ENCODE data around the gene DNASE1L2.
"Not testable (repeated sequence)": the region's sequence is repeated elsewhere in the genome, so short reads cannot be mapped to it uniquely, and the experiment has no call there.

Gene DNASE1L2, protein sequence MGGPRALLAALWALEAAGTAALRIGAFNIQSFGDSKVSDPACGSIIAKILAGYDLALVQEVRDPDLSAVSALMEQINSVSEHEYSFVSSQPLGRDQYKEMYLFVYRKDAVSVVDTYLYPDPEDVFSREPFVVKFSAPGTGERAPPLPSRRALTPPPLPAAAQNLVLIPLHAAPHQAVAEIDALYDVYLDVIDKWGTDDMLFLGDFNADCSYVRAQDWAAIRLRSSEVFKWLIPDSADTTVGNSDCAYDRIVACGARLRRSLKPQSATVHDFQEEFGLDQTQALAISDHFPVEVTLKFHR

DNA sequence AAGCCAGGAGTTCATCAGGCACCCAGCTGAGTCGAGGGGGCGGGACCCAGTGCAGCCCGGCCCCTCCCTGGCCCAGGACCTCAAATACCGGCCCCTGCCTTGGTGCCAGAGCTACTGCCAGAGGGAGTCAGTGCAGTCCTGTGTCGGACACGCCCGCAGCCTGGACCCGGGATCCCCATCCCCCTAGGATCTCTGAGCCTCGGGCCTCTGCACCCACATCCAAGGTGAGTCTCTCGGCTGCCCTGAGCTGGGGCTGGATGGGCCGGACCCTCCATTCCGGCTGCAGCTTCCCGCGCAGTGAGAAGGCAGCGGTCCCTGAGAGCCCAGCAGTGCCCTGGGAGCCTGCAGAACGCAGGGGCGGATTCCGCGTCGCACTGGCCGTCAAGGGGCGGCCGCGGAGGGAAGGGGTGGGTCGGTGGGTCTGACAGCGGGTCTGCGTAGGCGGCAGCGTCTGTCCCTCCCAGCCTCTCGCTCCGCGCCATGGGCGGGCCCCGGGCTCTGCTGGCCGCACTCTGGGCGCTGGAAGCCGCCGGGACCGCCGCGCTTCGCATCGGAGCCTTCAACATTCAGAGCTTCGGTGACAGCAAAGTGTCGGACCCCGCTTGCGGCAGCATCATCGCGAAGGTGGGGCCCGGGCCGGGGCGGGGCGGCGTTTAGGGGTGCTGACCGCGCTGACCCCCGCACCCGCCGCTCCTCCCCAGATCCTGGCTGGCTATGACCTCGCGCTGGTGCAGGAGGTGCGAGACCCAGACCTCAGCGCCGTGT lies at the start of gene DNASE1L2:
TSS of gene DNASE1L2 (plus strand) at position 108 of the 765 bp plus-strand sequence. CDS start at position 481, 373 bp downstream.
- no peak for DNase-seq (ENCODE audit: low read depth)

DNA sequence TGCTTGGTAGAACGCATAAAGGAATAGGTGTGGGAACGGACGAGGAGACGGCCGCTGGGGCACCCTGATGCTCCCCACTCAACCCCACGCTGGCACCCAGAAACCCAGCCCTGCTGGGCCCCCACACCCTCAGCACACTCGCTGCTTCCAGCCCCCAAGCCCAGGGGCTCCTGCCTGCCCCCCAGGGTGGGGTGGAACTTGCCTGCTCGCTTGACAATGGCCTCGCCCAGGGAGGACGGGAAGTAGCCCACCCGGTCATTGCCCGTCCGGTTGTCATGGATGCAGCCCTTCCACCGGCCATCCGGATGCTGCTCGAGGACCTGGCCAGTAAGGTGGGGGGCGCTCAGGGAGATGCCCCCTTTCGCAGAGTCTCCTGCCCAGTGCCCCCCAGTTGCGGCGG lies 49.7 kb upstream of the DNASE1L2 start:
- no peak for DNase-seq (ENCODE audit: low read depth)

DNA sequence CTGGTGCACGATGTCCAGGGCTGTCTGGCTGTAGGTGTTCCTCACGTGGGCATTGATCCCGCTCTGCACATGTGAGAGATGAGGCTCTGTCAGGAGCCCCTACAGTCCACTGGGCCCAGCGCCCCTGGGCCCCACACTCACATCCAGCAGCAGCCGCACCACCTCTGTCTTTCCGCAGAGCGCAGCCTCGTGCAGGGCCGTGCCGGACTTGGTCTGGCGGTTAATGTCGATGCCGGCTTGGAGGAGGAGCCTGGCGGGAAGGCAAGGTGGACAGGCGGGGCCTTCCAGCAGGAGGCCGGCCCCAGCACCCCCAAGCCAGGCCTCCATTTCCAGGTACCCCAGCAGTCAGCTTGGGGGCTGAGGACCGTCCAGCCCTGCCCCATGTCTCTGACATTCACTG lies 49.0 kb upstream of the DNASE1L2 start:
- no peak for DNase-seq (ENCODE audit: low read depth)

DNA sequence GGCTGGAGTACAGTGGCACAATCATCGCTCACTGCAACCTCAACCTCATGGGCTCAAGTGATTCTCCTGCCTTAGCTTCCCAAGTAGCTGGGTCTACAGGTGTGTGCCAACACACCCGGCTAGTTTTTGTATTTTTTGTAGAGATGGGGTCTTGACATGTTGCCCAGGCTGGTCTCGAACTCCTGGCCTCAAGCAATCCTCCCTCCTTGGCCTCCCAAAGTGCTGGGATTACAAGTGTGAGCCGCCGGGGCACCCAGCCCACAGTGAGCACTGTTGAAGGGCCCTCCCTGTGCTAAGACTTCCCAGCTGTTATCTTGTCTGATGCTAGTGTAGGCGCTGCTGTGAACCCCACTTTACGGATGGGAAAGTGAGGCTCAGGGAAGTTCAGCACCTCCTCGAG lies 47.8 kb upstream of the DNASE1L2 start:
- DNase-seq (ENCODE audit: low read depth) = no peak

DNA sequence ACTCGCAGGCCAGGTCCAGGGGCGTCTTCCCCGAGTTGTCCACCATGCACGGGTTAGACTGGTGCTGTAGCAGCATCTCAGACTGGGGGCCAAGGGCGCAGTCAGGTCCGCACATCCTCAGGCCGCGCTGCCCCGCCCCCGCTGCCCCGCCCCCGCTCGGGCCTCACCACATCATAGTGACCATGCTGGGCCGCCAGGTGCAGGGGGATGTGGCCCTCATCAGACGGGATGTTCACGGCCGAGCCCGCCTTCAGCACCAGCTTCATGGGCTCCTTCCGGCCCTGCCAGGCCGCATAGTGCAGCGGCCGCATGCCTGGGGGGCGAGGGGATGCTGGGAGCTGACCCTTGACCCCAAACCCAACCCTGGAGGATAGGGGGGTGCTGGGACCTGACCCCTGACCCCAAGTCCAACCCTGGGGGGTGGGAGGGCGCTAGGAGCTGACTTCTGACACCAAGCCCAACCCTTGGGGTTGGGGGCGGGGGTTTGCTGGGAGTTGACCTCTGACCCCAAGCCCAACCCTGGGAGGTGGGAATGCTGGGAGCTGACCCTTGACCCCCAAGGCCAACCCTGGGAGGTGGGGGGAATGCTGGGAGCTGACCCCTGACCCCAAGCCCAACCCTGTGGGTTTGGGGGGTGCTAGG lies 46.9 kb upstream of the DNASE1L2 start:
- DNase-seq (ENCODE audit: low read depth) = no peak

DNA sequence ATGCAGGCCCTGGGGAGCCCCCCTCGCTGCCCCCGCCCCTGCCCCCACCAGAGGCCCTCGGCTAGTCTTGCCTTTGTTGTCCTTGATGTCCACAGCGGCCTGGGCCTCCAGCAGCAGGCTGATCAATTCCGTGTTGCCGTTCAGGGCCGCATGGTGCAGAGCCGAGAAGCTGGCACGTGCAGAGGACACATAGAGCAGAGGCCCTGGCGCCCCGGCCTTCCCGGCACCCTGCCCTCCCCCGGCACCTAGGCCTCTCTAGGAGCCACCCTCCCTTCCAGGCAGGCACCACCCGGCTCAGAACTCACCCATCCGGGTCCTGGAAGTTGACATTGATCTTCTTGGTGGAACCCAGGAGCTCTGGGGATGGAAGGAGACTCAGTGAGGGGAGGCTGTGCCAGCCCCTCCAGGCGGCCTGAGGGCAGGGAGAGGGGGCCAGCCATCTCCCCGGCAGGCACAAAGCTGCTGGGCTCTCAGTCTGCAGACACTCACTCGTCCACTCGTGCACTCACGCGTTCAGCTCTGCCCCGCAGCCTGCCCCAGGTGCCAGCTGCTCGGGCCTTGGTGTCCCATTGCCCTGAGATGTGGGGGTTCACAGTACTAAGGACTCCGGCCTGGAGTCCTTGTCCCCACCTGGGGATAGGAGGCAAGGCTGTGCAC lies 46.1 kb upstream of the DNASE1L2 start:
- no peak for DNase-seq (ENCODE audit: low read depth)

DNA sequence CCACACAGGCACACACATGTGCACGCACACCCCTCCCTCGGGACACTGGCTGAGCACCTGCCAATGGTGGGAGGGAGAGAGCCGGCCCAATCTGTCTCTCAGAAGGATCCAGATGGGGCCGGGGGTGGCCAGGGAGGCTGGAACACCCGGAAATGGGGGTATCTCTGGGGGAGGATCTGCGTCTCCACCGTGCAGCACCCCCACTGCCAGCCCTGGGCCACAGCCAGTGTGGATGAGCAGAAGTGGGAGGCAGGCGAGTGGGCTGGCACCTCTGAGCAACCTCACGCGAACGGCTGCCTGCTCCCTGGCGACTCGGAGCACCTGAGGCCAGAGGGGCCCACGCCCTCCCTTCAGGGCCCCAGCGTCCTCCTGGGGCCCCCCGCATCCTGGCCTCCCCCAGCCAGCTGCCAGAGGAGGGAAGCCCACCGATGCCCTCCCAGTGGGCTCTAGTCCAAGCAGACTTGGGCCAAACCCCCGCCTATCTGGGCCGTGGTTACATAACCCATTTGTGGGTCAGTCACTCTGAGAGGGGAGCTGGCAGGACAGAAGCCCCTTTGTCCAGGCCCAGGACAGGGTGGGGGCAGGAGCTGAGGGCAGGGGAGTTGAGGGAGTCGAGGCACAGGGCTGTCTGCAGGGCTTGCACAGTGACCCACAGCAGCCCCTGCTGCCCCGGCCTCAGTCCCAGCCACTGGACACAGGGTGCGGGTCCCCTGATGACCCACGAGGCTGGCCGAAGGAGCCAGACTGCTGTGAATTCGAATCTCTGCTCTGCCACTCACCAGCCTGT lies 45.4 kb upstream of the DNASE1L2 start:
- no peak for DNase-seq (ENCODE audit: low read depth)

DNA sequence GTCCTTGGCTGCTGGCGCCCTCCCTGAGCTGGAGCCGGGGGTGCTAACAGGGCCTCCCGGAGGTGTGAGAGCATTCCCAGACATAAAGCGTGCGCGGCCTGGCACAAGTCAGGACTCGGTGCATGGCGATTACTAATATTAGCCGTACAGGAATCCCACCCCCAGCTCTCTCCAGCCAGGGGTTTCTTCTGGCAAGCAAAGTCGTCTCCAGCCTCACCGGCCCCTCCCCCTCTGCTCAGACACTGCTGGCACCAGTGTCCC lies 44.9 kb upstream of the DNASE1L2 start:
- DNase-seq (ENCODE audit: low read depth) = no peak

DNA sequence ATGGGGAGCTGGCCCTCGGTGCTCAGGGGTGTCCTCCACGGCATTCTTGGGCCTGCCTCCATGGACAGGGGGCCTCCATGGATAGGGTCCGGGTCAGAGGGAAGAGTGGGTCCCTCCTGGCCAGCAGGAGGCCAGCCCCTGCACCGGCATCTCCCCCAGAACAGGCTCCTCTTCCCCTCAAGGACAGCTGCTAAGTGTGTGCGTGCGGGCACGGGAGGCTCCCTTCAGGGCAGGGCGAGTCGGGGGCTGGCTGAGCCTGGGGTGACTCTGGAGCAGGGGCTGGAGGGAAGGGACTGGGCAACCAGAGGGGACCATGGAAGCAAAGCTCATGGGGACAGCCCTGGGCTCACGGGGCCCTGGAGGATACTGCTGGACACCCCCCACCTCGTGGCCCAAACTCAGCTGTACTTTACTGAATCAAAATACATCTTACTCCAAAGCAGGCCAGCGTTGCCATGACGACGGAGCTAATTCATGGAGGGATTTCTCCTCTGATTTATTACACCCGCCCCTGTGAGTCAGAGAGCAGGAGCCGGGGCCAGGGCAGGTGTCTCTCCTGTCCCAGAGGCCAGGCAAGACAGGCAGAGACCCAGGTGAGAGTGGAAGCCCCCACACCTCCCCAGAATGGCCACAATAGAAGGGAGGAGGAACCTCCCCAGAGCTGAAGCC lies 41.9 kb upstream of the DNASE1L2 start:
- DNase-seq (ENCODE audit: low read depth) = no peak

DNA sequence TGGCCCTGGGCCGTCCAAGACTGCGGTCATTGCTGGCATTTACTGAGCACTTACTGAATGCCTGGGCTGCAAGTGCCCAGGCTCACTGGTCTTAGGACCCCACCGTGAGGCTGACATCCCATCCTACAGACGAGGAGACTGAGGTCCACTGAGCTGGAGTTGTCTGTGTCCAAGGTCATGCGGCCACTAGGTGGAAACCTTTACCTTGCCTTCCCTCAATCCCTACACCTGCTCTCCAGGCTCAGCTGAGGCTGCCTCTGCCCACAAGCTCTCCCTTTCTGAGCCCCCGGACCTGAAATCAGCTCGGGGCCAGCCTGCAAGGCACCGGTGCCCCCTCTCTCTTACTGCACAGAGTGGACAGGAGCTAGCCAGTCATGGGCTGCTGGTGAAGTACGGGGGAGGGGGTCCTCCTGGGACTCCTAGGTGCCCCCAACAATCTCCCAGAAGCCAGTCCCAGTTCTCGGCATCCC lies 41.4 kb upstream of the DNASE1L2 start:
- DNase-seq (ENCODE audit: low read depth) = no peak

DNA sequence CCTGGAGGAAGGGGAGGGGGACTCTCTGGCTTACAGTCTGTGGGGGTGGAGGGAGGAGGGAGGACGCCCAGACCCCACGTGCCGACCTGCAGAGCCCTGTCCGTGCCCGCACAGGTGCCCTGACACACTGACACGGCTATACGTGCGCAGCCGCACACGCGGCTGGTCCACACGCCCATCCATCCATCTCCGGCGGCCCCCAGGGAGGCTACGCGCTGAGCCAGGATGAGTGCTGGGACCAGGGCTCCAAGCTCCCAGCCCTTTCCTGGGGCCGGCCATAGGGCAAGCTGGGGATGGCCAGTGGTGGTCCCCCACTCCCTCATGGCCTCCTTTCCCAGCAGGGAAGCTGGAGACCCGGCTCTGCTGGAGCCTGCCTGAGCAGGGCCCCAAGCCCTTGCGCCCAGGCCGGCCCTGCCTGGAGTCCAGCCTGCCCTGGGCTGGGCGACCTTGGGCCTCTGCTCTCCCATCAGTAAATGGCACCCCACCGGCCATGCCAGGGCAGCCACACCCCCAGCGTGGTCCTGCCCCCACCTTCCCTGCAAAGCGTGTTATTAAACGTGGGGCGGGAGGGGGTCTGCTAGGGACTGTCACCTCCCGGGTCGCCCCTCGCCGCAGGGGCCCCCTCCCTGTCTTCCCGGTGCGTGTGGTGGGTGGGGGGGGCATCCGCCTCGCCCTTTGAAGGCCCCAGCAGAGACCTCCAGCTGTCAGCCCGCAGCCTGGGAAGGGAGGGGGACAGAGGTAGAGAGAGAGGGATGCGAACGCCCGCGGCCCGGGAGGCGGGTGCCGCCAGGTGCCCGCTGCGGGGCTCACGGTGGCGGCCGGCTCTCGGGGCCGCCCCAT lies 40.7 kb upstream of the DNASE1L2 start:
- DNase-seq (ENCODE audit: low read depth) = no peak

DNA sequence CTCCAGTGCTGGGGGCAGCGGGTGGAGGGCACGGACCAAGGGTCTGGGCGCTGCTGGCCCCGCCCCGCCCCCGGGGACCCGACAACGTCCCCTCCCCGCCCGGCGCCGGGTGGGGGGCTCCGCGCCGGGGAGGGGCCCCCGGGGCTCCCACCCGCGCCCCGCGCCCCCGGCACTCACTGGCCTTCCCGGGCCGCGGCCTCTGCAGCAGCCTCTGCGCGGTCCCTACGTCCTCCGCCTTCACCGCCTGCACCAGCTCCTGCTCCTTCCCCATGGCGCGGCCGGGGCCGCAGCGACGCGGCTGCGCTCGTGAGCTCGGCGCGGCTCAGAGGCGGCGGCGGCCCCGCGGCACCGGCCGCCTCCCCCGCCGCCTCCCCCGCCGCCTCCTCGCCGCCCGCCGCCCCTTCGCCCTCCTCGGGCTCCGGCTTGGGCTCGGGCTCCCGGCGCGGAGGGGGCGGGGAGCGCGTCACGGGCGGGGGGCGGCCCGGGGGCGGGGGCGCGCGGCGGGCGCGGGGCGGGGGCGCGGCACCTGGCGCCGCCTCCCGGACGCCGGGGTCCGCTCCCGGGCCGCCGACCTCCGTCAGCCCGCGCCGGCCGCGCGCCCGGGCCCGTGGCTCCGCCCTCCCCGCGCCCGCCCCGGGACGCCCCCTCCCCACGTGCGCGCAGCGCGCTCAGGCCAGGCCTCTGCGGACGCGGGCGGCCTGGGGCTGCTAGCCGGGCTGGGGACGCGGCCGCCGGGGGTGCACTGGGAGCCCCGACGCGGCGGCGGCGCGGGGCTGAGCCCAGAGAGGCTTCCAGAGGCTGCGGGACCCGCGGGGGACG lies 39.9 kb upstream of the DNASE1L2 start, which contains the start of gene CASKIN1:
TSS of gene CASKIN1 (minus strand) at position 444 of the 819 bp plus-strand sequence. CDS start at position 271, 173 bp downstream.
- DNase-seq (ENCODE audit: low read depth) = no peak

DNA sequence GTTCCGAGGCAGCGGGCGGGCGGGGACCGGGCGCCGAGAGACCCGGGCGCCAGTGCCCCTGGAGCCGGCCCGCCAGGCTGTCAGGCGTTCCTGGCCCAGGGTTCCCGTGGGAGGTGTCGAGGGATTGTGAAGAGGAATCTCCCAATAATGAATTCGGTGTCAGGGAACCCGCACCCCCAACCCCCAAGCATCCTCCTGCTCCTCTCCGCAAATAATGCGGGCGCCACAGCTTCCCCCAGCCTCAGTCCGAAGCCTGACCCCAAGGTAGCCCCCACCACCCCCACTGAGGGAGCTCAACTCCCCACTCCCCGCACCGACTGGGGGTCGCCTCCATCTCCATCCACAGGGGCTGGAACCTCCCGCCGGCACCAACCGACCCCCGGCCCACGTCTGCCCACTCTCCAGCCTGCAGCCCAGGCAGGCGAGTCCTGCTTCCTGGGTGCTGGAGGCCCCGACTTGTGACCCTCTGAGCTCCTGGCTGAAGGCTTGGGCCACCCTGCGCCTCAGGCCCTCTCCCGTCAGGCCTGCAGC lies 39.2 kb upstream of the DNASE1L2 start:
- DNase-seq (ENCODE audit: low read depth) = no peak

DNA sequence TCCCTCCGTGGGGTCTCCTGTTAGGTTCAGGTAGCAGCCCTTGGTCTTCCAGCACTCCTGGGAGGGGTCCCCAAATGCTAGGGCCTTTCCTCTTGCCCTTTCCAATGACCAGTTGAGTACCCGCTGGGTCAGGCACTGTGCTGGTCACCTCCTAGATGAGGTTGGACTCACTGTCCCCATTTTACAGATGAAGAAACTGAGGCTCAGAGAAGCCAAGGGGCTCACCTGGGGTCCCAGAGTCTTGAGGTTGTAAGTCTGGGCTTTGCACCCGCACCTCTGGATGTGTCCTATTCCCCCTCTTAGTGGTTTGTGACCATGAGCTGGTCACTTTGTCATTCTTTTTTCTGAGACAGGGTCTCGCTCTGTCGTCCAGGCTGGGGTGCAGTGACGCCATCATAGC lies 38.5 kb upstream of the DNASE1L2 start:
- no peak for DNase-seq (ENCODE audit: low read depth)

DNA sequence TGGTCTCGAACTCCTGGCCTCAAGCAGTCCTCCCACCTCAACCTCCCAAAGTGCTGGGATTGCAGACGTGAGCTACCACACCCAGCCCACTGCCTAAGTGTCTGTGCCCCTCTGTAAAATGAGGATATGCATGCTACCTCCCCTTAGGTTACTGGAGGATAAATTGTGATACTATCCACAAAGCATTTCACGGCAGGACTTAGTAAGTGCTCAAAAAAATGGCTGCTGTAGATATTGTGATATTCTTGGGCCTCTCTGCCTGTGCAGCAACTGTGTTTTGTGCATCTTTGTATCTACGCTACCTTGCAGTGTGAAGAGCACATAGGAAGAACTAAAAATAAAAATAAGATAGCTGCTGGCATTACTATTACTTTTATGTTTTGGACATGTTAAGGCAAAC lies 38.0 kb upstream of the DNASE1L2 start:
- DNase-seq (ENCODE audit: low read depth) = no peak

DNA sequence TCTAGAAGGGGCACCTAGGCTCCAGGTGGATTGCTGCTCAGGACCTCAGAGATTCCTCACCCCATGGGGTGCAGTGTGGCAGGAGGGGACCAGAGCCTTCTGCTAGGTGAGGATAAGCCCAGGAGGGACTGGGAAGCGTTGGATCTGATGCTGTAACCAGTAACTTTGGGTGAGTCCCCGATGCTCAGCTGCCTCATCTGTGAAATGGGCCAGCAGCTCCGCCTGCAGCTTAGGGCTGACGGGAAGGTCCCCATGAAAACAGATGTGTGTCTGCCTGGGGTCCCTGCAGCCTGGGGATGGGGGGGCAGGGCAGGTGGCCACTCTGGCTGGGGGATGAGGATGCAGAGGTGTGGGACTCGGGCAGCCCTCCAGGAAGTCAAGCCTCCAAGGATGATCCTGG lies 37.1 kb upstream of the DNASE1L2 start:
- DNase-seq (ENCODE audit: low read depth) = no peak

DNA sequence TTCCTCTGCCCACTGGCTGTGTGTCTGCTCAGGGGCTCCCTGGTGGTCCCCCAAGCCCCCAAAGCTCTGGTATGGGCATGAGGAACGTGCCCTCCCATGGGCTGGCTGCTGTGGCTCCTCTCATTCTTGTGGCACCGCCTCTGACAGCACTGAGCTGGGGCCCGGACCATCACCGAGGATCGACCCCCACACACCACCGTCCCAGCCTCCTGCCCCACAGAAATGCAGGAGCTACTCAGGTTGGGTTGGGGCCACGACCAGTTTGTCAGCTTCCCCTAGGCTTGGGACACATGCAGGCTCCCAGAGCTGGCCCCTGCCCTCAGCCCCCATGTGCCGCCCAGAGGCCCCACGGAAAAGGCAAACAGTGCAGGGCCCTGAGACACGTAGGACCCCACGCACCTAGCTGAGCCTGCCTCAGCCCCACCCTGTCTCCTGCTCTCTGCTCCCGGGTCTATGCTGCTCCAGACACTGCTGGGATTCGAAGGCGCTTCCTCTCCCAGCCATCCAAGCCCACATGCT lies 36.6 kb upstream of the DNASE1L2 start:
- no peak for DNase-seq (ENCODE audit: low read depth)

DNA sequence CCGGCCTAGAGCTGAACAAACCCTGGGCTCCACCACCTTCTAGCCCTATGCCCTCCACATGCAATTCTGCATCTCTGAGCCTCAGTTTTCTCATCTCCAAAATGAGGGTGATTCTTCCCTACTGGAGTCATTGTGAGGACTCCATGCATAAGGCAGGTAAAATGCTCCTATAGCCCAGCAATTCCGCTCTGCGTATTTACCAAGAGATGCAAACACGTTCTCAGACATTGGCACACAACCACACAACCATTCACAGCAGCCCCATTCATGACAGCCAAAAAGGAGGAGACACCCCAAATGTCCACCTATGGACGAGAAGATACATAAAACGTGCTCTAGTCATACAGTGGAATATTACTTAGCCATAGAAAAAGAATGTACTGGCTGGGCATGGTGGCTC lies 35.9 kb upstream of the DNASE1L2 start:
- no peak for DNase-seq (ENCODE audit: low read depth)

DNA sequence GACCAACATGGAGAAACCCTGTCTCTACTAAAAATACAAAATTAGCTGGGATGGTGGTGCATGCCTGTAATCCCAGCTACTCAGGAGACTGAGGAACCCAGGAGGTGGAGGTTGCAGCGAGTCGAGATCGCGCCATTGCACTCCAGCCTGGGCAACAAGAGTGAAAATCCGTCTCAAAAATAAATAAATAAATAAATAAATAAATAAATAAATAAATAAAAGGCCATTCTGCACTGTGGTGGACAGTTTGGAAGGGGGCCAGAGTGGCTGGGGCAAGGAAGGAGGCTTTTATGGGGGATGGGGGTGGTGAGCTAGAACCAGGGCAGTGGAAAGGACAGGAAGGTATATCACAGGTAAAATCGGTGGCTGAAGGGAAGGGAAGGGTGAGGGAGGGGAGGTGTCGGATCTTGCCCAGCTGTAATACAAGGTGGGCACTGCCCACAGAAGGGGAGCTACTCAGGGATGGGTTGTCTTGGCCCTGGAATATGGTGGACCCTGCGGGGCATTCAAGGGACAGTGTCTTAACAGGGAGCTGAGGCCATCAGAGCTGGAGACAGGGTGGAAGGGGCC lies 33.0 kb upstream of the DNASE1L2 start:
- DNase-seq (ENCODE audit: low read depth) = not testable (repeated sequence)

Measured in activated gamma-delta T cell treated with anti-CD3 and anti-CD28 coated beads, Interleukin-2, amount 50 U/mL, for 16 hours (primary cell).